ENCODE results near the gene RNPS1.
A peak's percentile ranks its signal among the peaks of the same experiment; 100 is the strongest.

RNPS1 gene

DNA sequence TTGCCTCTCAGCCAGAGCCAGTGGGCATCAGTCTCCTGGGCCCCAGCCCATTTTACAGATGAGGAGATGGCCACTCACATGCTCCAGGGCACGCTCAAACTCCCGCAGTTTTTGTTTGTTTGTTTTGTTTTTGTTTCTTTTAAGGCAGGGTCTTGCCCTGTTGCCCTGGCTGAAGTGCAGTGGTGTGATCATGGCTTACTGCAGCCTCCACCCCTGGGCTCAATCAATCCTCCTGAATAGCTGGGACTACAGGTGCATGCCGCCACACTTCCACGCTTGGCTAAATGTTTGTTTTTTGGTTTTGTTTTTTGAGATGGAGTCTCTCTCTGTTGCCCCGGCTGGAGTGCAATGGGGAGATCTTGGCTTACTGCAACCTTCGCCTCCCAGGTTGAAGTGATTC is 41.0 kb downstream of the RNPS1 start:
- no peak overlapping the region for H3K4me3 ChIP-seq (ENCODE audit: low read length)

DNA sequence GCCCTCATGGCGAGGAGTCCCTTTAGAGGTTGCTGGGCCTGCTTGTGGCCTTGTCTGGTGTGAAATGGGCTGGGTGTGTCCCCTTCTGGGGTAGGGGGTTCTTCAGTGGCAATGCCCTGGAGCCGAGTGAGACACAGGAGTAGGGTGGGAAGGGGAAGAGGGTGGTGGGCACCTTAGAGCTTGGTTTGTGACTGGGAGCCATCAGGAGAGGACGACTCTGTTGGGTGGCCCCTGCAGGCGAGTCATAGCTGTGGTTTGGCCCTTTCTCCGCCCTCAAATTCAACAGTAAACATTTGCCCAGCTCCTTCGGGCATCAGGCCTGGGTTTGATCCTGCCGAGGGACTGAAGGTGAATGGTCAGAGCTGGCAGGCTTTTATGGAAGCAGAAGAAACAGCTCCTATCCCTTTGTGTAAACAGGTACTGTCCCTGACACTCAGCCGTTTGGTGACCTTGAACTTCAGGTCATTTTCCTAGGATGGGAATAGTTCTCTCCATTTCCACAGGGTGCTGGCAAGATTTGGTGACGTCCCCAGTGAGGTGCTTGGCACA is 41.6 kb downstream of the RNPS1 start:
- no peak overlapping the region for H3K4me3 ChIP-seq (ENCODE audit: low read length)
- no peak for DNase-seq (ENCODE audit: low read depth, low spot score)

More for the DNA sequence above, 41.0 kb downstream of the RNPS1 start:
- DNase-seq (ENCODE audit: low read depth, low spot score): no peak

DNA sequence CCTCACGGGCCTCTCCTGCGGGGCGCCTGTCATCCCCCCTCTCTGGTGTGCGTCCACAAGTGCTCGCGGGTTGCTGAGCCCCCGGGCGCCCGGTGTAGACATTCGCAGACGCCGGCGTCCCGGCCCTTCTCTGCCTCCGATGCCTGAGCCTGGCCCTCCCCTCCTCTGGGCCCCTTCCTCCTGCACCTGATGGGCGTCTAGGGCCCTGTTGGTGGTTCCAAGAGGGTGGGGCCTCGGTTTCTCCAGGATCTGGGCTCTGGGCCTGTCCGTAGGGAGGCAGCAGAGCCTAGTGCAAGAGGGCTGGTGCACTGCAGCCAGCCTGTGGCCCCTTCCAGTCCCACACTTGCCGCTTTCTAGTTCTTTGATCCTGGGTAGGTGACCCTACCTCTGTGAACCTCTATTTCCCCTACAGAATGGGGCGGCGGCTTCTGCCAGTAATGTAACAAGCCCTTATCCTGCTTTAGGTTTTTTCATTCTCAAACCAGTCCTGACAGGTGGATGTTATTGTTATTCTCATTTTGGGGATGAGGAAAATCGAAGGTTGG is 43.9 kb downstream of the RNPS1 start:
- DNase-seq (ENCODE audit: low read depth, low spot score): no peak
- H3K4me3 ChIP-seq (ENCODE audit: low read length): peak overlapping the region; percentile 89

DNA sequence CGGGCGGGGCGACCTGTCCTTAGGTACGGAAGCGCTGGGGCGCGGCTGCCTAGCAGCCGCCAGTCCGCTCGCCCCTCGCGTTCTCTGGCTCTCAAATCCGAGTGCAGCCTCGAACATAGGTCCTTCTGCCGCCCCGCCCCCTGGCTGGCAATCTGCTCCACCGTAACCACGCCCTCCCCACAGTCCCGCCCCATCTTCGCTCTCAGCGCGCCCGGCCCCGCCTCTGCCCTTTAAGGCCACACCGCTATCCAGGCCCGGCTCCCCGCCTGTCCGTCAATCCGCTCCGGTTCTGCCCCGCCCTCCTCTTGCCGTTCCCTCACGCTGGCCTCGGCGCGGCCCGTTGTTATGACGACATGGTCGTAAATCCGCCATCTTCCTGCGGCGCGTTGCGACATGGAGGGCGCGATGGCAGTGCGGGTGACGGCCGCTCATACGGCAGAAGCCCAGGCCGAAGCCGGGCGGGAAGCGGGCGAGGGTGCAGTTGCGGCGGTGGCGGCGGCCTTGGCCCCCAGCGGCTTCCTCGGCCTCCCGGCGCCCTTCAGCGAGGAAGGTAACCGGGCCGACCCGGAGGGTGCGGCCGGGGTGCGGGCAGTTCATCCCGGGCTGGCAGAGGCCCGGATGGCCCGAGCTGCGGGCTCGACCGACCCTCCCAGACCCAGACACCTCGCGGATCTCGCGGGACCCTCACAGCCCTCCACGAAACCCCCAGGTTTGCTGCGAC is 44.5 kb downstream of the RNPS1 start, which contains the start of gene E4F1:
E4F1 (plus strand) TSS at position 371 of the 721 bp plus-strand sequence; CDS start at position 394, 23 bp downstream.
- H3K4me3 ChIP-seq (ENCODE audit: low read length): peak within 1 kb of the TSS; percentile 89
- peak; percentile 99 for DNase-seq (ENCODE audit: low read depth, low spot score)

DNA sequence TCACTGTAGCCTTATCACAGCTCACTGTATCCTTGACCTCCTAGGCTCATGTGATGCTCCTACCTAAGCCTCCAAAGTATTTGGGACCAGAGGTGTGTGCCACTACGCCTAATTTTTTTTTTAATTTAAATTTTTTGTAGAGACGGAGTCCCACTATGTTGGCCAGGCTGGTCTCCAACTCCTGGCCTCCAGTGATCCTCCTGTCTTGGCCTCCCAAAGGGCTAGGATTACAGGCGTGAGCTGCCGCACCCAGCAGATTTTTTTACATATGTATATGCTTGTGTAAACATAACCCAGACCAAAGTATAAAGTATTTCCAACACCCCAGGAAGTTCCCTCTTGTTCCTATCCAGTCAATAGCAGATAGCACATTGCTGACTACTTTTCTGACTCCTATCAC is 51.6 kb downstream of the RNPS1 start:
- peak overlapping the region; percentile 92 for H3K4me3 ChIP-seq (ENCODE audit: low read length)
- no peak for DNase-seq (ENCODE audit: low read depth, low spot score)

DNA sequence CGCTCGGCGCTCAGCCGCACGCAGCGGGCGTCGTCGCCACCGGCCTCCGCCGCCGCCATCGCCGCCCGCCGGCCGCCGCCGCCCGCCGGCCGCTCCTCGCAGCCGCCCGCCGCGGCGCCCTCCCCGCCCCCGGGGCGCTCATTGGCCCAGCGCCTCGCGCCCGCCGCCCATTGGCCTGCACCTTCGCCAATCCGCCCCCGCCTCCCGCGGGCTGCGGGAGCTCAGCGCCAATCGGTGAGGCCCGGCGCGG is 53.3 kb downstream of the RNPS1 start, which contains the start of gene PGP:
PGP (minus strand) TSS at position 122 of the 250 bp plus-strand sequence; CDS start at position 59, 63 bp downstream.
- H3K4me3 ChIP-seq (ENCODE audit: low read length): peak within 1 kb of the TSS; percentile 92
- no peak for DNase-seq (ENCODE audit: low read depth, low spot score)

DNA sequence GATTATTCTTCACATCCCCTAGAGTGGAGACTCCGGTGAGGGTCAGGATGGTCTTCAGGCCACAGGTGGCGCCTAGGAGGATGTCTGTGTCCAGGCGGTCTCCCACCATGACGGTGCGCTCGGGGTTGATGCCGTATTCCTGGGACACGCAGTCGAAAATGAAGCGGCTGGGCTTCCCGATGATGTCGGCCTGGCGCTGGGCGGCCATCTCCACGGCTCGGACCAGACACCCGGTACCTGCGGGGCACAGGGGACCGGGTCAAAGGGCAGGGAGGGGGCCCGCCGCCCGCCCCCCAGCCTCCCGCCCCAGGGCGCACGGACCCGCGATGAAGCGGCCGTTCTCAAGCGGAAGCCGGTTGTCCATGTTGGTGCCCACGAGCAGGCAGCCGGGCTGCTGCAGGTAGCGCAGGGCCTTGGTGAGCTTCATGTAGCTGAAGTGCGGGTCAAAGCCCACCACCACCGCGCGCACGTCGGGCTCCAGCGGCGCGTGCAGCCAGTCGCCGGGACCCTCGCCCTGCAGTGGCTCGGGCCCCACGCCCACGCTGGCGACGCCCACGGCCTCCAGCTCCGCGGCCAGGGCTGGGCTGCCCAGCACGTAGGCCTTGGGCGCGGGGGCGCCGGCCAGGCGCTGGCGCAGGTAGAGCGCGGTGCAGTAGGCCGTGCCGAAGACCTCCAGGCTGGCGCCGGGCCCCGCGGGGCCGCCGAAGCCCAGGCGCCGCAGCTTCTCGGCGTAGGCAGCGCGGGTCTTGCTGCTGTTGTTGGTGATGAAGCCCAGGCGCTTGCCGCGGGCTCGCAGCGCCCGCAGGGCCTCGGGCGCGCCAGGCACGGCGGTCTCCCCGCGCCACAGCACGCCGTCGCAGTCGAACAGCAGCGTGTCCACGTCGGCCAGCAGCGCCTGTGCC is 53.9 kb downstream of the RNPS1 start:
- DNase-seq (ENCODE audit: low read depth, low spot score): no peak
- H3K4me3 ChIP-seq (ENCODE audit: low read length): peak overlapping the region; percentile 60

DNA sequence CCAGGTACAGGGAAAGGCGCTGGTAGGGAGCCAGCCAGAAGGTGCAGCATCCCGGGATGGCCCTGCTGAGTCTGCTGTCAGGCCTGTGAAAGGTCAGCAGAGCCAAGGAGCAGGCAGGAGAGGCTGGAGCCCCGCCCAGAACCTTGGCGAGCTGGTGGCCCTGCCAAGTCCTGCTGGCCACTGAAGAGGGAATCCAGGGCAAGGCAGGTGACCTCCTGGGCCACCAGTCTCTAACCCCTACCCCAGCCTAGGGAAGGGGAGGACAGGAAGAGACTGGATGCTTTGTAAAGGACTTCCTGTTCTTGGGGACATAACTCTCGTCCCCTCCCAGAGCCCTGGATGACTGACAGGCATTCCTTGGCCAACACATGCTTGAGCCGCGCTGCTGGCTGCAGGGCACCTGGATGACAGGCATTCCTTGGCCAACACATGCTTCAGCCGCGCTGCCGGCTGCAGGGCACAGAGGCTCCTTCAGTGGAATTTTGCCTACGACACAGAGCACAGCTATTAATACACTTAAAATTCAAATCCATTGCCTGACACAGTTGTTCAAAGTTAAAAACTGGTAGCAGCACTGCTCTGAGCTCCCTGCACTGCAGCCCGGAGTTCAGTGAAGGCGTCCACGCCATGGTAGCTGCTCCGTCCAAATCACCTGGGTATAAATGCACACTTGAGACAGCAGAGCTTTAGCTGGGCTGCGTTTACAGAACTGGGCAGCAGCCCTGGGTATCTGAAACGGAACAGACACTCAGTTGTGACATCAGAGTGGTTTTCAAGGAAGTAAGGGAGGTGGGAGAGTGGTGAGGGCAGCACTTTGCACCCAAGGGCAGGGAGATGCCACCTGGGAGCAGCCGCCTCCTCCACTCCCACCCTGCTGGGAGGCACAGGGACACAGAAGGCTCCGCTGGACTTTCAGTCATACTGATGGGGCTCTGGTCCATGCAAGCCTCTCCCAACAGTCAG is 55.3 kb downstream of the RNPS1 start:
- no peak for DNase-seq (ENCODE audit: low read depth, low spot score)
- peak overlapping the region; percentile 60 for H3K4me3 ChIP-seq (ENCODE audit: low read length)

DNA sequence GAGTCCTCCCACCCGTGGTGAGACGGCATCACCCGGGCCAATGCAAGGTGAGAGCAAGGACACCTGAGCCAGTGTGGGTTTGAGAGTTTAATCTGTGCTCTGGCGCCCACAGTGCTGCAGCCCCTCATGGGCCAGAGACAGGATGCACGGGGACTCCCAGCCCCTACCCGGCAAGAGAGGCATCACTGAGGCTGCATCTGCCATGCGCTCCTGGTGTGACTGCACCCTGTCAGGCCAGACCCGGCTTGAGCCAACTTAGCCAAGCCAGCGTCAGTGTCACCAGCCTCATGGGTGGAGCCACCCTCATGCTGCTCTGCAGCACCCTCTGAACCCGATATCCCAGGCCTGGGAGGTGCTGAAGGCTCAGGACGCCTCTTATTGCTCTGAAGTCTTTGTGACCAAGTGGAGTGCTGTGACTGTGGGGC is 56.0 kb downstream of the RNPS1 start:
- no peak overlapping the region for H3K4me3 ChIP-seq (ENCODE audit: low read length)
- no peak for DNase-seq (ENCODE audit: low read depth, low spot score)

DNA sequence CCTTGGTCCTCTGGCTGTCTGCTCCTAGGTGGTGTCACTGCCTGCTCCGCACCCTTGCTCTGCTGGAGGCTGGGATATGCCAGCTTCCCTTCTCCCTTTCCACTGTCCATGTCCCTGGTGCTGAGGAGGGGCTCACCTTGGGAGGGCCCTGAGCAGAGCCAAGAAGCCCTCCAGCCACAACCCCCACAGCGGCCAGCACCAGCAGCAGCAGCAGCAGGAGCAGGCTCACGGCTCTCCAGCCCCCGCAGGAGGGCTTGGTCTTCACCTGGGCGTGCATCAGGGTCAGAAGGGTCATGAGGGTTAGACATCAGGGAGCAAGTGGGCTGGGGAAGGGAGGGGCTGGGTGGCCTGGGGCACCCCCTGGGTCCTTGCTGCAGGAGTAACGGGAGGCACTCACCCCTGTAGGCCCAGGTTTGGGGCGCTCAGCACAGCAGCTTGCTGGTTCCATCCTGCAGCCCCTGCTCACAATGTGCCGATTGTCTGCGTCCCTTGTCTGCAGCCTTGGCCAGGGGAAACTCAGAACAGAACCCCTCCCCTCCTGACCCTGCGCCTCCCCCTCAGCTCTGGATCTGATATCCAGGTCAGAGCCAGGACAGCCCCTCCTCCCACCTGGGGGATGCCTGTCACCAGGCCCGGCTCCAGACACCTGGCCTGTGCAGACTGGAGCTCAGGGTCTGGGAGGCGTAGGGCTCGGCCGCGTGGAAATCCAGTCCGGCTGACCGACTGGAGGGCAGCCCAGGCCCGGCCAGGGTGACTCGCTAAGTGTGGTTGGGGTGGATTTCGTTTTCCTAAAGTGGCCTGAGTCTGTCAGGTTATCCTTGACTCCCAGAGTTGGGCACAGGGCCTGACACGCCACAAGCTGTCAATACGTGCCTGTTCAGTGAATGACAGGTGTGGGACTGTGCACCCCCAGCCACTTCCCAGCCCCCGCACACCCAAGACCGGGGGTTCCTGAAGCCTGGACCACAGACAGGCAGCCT is 57.2 kb downstream of the RNPS1 start, which contains the start of gene BRICD5:
BRICD5 (minus strand) TSS at position 478 of the 980 bp plus-strand sequence; CDS start at position 448, 30 bp downstream.
- no peak for DNase-seq (ENCODE audit: low read depth, low spot score)
- no peak within 1 kb of the TSS for H3K4me3 ChIP-seq (ENCODE audit: low read length)

DNA sequence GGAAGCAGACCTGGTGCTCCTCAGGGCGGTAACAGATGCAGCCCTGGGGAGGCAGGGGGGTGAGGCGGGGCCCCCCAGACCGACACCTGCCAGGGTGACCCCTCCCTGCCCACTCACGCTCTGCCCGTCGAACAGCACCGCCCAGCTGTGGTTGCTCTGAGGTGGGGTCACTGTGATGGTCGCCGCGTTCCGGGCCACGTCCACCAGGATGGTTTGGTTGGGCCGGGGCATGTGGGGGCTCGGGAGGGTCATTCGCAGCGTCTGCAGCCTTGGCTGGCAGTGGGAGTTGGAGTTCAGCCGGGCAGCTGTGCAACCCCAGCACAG is 58.0 kb downstream of the RNPS1 start:
- no peak overlapping the region for H3K4me3 ChIP-seq (ENCODE audit: low read length)
- DNase-seq (ENCODE audit: low read depth, low spot score): no peak

DNA sequence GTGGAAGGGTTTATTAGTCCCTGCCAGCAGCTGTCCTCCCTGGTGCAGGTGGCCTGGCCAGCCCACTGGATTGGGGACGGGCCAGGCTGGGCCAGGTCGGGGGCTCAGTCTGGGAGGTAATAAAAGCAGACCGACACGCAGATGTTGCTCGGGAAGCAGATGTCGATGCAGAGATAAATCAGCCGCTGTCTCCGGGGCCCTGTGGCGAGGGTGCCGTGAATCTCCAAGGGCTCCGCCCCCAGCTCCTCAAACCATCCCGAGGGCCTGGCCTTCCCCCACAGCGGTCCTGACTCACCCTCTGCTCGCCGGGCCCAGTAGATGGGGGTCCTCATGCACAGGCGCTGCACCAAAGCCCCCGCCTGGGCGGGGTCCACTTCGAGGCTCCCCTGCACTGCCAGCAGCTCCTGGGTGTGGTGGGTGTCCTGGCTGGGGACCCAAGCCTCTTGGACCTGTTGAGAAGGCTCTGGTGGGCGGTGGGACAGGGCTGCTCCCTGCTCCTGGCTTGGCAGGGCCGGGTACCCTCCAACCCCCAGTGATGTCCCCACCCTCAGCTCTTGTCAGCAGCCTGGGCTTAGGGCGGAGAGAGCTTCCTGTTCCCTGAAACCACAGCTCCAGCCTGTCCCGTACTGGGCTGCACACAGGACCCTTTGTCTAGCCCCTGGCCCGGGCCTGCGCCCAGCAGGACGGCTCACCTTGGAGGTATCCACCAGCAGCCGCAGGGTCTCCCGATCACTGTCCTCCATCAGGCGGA is 58.5 kb downstream of the RNPS1 start:
- no peak for DNase-seq (ENCODE audit: low read depth, low spot score)
- no peak overlapping the region for H3K4me3 ChIP-seq (ENCODE audit: low read length)

DNA sequence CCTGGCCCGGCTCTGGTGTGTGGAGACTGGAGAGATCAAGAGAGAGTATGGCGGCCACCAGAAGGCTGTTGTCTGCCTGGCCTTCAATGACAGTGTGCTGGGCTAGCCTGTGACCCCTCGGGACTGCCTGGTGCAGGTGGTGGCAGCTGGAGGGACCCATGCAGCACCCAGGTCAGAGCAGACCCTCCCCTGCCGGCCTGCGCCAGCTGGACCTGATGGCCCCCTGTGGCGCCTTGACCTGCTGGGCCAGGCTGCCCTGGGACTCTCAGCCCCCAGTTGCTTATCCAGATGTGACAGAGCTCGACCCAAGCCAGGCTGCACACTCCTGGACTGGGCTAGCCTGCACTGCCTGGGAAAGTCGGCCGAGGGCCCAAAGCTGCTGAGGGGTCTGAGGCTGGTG is 59.2 kb downstream of the RNPS1 start:
- DNase-seq (ENCODE audit: low read depth, low spot score): no peak
- no peak overlapping the region for H3K4me3 ChIP-seq (ENCODE audit: low read length)

DNA sequence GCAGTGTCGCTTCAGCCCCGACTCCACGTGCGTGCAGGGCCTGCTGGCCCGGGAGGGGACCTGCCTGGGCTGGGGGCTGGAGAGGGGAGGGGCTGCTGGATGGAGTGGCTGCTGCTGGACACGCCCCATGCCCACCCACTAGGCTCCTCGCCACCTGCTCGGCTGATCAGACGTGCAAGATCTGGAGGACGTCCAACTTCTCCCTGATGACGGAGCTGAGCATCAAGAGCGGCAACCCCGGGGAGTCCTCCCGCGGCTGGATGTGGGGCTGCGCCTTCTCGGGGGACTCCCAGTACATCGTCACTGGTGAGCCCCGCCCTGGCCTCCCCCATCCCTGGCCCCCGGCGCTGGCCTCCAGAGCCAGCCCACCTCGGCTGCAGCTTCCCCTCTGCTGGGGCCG is 59.6 kb downstream of the RNPS1 start:
- DNase-seq (ENCODE audit: low read depth, low spot score): no peak
- H3K4me3 ChIP-seq (ENCODE audit: low read length): no peak overlapping the region

DNA sequence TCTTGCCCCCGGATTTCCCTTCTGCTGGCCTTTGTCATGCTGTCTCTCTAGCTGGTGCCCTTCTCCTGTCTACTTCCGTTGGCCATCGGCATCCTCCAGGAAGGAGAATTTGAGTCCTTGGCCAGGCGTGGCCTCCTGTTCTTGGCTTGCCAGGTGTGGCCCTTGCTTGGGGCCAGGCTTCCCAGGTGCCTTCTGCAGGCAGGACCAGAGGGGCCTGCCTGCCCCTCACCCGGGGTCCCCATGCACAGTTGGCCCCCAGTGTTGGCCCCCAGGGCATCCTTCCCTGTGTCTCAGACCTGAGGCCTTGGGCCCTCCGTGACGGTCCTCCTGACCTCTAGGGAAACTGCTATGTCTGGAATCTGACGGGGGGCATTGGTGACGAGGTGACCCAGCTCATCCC is 60.1 kb downstream of the RNPS1 start:
- no peak overlapping the region for H3K4me3 ChIP-seq (ENCODE audit: low read length)
- DNase-seq (ENCODE audit: low read depth, low spot score): no peak

DNA sequence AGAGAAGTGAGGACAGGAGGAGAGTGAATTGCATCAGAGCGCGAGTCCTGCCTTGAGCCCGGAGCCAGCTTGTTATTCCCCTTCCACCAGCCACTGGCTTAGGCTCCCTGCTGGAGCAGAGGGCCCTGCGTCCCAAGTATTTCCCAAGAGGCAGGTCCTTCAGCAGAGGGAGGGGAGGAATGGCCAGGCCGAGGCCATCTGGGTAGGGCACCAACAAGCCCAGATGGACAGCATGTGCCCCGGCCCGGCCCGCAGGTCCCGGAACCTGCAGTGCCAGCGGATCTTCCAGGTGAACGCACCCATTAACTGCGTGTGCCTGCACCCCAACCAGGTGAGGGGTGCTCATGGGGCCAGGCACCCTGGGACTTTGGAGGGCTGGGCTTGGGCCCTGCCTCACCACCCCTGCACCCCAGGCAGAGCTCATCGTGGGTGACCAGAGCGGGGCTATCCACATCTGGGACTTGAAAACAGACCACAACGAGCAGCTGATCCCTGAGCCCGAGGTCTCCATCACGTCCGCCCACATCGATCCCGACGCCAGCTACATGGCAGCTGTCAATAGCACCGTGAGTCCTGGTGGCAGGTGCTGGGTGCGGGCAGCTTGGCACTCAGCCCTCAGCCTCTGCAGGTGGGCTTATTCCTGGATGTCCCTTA is 61.0 kb downstream of the RNPS1 start:
- DNase-seq (ENCODE audit: low read depth, low spot score): no peak

DNA sequence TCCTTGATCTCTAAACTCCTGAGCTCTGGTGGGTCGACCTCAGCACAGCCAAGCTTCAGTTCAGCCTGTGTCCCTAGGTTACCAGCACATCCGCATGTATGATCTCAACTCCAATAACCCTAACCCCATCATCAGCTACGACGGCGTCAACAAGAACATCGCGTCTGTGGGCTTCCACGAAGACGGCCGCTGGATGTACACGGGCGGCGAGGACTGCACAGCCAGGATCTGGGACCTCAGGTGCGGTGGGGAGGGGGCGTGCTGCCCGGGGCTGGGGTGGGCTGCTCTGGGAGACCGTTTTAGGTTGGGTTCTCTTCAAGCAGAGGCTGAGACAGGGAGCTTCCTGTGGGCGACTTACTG is 61.5 kb downstream of the RNPS1 start:
- DNase-seq (ENCODE audit: low read depth, low spot score): no peak
- peak overlapping the region; percentile 88 for H3K4me3 ChIP-seq (ENCODE audit: low read length)

More for the DNA sequence above, 61.0 kb downstream of the RNPS1 start:
- peak overlapping the region; percentile 88 for H3K4me3 ChIP-seq (ENCODE audit: low read length)

Measured in Jurkat, Clone E6-1 (cell line).